HCT116 (cell line): ENCODE measurements around the gene IDI1. TPM values are rescaled to one million over a fixed set of nuclear protein-coding genes. Genes with fewer than 3 reads are reported as not detected.
A peak's percentile ranks its signal among the peaks of the same experiment; 100 is the strongest.

Source experiments
- ATAC-seq: fragments of 200-7000 bp; cut with Tn5 transposase; 2 replicates; pipeline ENCODE4 v1.9.1; 2020; ENCODE audit warnings: mild to moderate bottlenecking, moderate library complexity
- BruUV-seq: library from RNA; stranded (reverse); fragments of 400-500 nt; replicated peaks from 2 replicates; lab custom pipeline; 2021; lab: Mats Ljungman, UMichigan
- CTCF ChIA-PET: fragments of 300-600 bp; sonication (Branson Sonifier 250); formaldehyde crosslinking; loops from one replicate; lab custom pipeline; 2021; ENCODE audit warnings: antibody characterized with exemption; lab: Charles Lee
- POLR2A ChIA-PET: fragments of 300-600, 350-600 bp; sonication (Branson Sonifier 250); formaldehyde crosslinking; loops from one replicate; lab custom pipeline; 2021; ENCODE audit warnings: antibody characterized with exemption; lab: Charles Lee
- RAD21 ChIA-PET, 2 experiments: fragments of 300-600 bp; sonication (Branson Sonifier 250); formaldehyde crosslinking; loops; one replicate each; lab custom pipeline; 2023; ENCODE audit warnings: low total read pairs in 2 of 2; ENCODE audit not compliant: uncharacterized antibody in 2 of 2, unreplicated experiment in 2 of 2, low non-redundant PET in 1 of 2; lab: Charles Lee
- DNase-seq: peaks from one replicate; pipeline ENCODE4 v3.0.0-alpha.2; 2010; ENCODE audit warnings: low read depth, low spot score
- H2AFZ ChIP-seq: fragments of 200-600 bp; shearing (Covaris generic), sonication (generic); 2 replicates; pipeline ENCODE4 v1.6.1; 2017; ENCODE audit warnings: low read depth, mixed run types, mixed read lengths, antibody characterized with exemption, low read length; ENCODE audit not compliant: poor library complexity, severe bottlenecking
- H3K27ac ChIP-seq: 2 replicates; pipeline ENCODE4 v1.5.1; 2012; ENCODE audit warnings: low read depth, low read length
- H3K27me3 ChIP-seq: fragments of 200-600 bp; sonication (generic); 2 replicates; pipeline ENCODE4 v1.6.1; 2016; ENCODE audit warnings: mixed run types, low read length, mixed read lengths; ENCODE audit not compliant: insufficient read depth
- H3K36me3 ChIP-seq, 2 experiments: fragments of 200-500 bp in 1 of 2; fragments of 200-600 bp in 1 of 2; sonication (Bioruptor generic) in 1 of 2; sonication (generic) in 1 of 2; 2 replicates each; pipeline versions ENCODE4 v1.5.1 to v1.6.1; 2014 to 2016; ENCODE audit warnings: low read length in 2 of 2, inconsistent platforms in 1 of 2, mixed read lengths in 1 of 2, mixed run types in 1 of 2; ENCODE audit not compliant: insufficient read depth in 2 of 2, control insufficient read depth in 1 of 2
- H3K4me1 ChIP-seq, 2 experiments: fragments of 200-600 bp in 1 of 2; sonication (generic) in 1 of 2; 2 replicates each; pipeline versions ENCODE4 v1.5.1 to v1.6.1; 2012 to 2017; ENCODE audit warnings: low read length in 2 of 2, inconsistent platforms in 1 of 2, mild to moderate bottlenecking in 1 of 2, mixed read lengths in 1 of 2, mixed run types in 1 of 2, moderate library complexity in 1 of 2; ENCODE audit not compliant: insufficient read depth in 2 of 2, control insufficient read depth in 1 of 2
- H3K4me2 ChIP-seq: fragments of 200-600 bp; sonication (generic); 2 replicates; pipeline ENCODE4 v1.6.1; 2017; ENCODE audit warnings: mixed run types, low read length, mixed read lengths
- H3K4me3 ChIP-seq, 2 experiments: fragments of 200-600 bp in 1 of 2; sonication (generic) in 1 of 2; replicated peaks in 1 of 2; 2 replicates each; pipeline ENCODE4 v1.5.1; 2011 to 2016; ENCODE audit warnings: low read length in 2 of 2, control low read depth in 1 of 2, low read depth in 1 of 2, mild to moderate bottlenecking in 1 of 2, mixed read lengths in 1 of 2, mixed run types in 1 of 2
- H3K79me2 ChIP-seq: fragments of 200-600 bp; sonication (generic); 2 replicates; pipeline ENCODE4 v1.6.1; 2017; ENCODE audit warnings: mild to moderate bottlenecking, mixed run types, low read length, moderate library complexity, mixed read lengths; ENCODE audit not compliant: insufficient read depth
- H3K9ac ChIP-seq: fragments of 200-600 bp; sonication (generic); 2 replicates; pipeline ENCODE4 v1.6.1; 2016; ENCODE audit warnings: low read length, mixed read lengths
- H3K9me2 ChIP-seq: fragments of 200-600 bp; sonication (generic), shearing (Covaris generic); 2 replicates; pipeline ENCODE4 v1.6.1; 2017; ENCODE audit warnings: mixed run types, mild to moderate bottlenecking, moderate library complexity; ENCODE audit not compliant: insufficient read depth
- H3K9me3 ChIP-seq, 2 experiments: fragments of 200-500 bp in 1 of 2; fragments of 200-600 bp in 1 of 2; sonication (Bioruptor generic) in 1 of 2; sonication (generic) in 1 of 2; 2 replicates each; pipeline ENCODE4 v1.6.1; 2014 to 2017; ENCODE audit warnings: low read length in 2 of 2, mixed read lengths in 2 of 2, inconsistent platforms in 1 of 2, low read depth in 1 of 2, mild to moderate bottlenecking in 1 of 2, mixed run types in 1 of 2, moderate library complexity in 1 of 2; ENCODE audit not compliant: control insufficient read depth in 1 of 2, insufficient read depth in 1 of 2
- H4K20me1 ChIP-seq: fragments of 200-600 bp; sonication (generic), shearing (Covaris generic); 2 replicates; pipeline ENCODE4 v1.6.1; 2017; ENCODE audit warnings: mixed run types, mild to moderate bottlenecking, moderate library complexity; ENCODE audit not compliant: insufficient read depth
- ATF3 ChIP-seq: IDR thresholded peaks from 2 replicates; pipeline ENCODE4 v1.6.1; 2012
- CBX3 ChIP-seq: IDR thresholded peaks from 2 replicates; pipeline ENCODE4 v1.6.1; 2012; ENCODE audit warnings: low read depth
- CEBPB ChIP-seq: IDR thresholded peaks from 2 replicates; pipeline ENCODE4 v1.6.1; 2012; ENCODE audit warnings: low read depth
- ELF1 ChIP-seq: IDR thresholded peaks from 2 replicates; pipeline ENCODE4 v1.6.1; 2012; ENCODE audit warnings: low read depth, borderline replicate concordance
- EZH2 ChIP-seq: fragments of 200-600 bp; sonication (generic); IDR thresholded peaks from 2 replicates; pipeline ENCODE4 v1.6.1; 2017; ENCODE audit warnings: antibody characterized with exemption, mixed run types
- EZH2phosphoT487 ChIP-seq: fragments of 200-600 bp; IDR thresholded peaks from 2 replicates; pipeline ENCODE4 v1.6.1; 2018; ENCODE audit warnings: antibody characterized with exemption, borderline replicate concordance
- JUND ChIP-seq: IDR thresholded peaks from 2 replicates; pipeline ENCODE4 v1.6.1; 2012
- MAX ChIP-seq: IDR thresholded peaks from 2 replicates; pipeline ENCODE4 v1.6.1; 2012
- POLR2A ChIP-seq: IDR thresholded peaks from 2 replicates; pipeline ENCODE4 v1.7.0; 2011; ENCODE audit warnings: borderline replicate concordance; ENCODE audit not compliant: insufficient read depth, insufficient read length; ENCODE audit errors: extremely low read depth
- POLR2AphosphoS5 ChIP-seq: IDR thresholded peaks from 2 replicates; pipeline ENCODE4 v1.6.1; 2011; ENCODE audit warnings: mild to moderate bottlenecking, low read depth, low read length, moderate library complexity
- SIN3A ChIP-seq: IDR thresholded peaks from 2 replicates; pipeline ENCODE4 v1.6.1; 2012; ENCODE audit warnings: low read depth
- SP1 ChIP-seq: IDR thresholded peaks from 2 replicates; pipeline ENCODE4 v1.6.1; 2012; ENCODE audit warnings: low read depth
- SRF ChIP-seq: IDR thresholded peaks from 2 replicates; pipeline ENCODE4 v1.6.1; 2012; ENCODE audit warnings: low read depth
- TCF7L2 ChIP-seq: IDR thresholded peaks from 2 replicates; pipeline ENCODE4 v1.7.0; 2011; ENCODE audit warnings: borderline replicate concordance, inconsistent platforms; ENCODE audit not compliant: insufficient read depth, insufficient read length; ENCODE audit errors: extremely low read depth
- YY1 ChIP-seq: IDR thresholded peaks from 2 replicates; pipeline ENCODE4 v1.6.1; 2011; ENCODE audit warnings: low read length, low read depth, moderate library complexity, mild to moderate bottlenecking; ENCODE audit not compliant: insufficient replicate concordance; ENCODE audit errors: extremely low read depth
- ZBTB33 ChIP-seq: IDR thresholded peaks from 2 replicates; pipeline ENCODE4 v1.6.1; 2011; ENCODE audit warnings: mild to moderate bottlenecking, low read length, moderate library complexity; ENCODE audit not compliant: insufficient replicate concordance; ENCODE audit errors: extremely low read depth
- ZFX ChIP-seq: fragments of 450-650 bp; IDR thresholded peaks from 2 replicates; pipeline ENCODE4 v1.6.1; 2017
- ZNF274 ChIP-seq: fragments of 200-500 bp; sonication (Bioruptor generic); IDR thresholded peaks from 2 replicates; pipeline ENCODE4 v1.6.1; 2014; ENCODE audit warnings: mild to moderate bottlenecking, low read depth, low read length, inconsistent platforms
- intact Hi-C: fragments of 100-400 bp; cut with micrococcal nuclease; formaldehyde crosslinking; loops from 2 replicates; pipeline ENCODE4 v1.10.0; 2022
- total RNA-seq: library from RNA; stranded (reverse); gene quantifications from one replicate; pipeline ENCODE4 v1.2.1, GENCODE V29; 2021; ENCODE audit not compliant: unreplicated experiment

Gene IDI1
- total RNA-seq, 1 experiment from 2014 or later, result 37.8 TPM

GRCh38 chr10:1020958-1021357 lies 28.0 kb downstream of the IDI1 start:
- RAD21 ChIA-PET, result no interaction called here
- Histone ChIP-seq H3K4me2 (no peak overlapping the region), H3K4me3 (no peak overlapping the region), H3K27ac (no peak overlapping the region), H3K9me3 (no peaks in the 10 kb centered on the region), H3K9ac (no peak overlapping the region), H3K4me1 (no peaks in the 10 kb centered on the region), H3K9me2 (no peaks in the 10 kb centered on the region), H3K79me2 (peaks cover 4% of the 10 kb centered on the region; the same call in 1 of the 2 replicates), H3K27me3 (no peaks in the 10 kb centered on the region), H3K36me3 (peaks cover 22 to 32% of the 10 kb centered on the region in 2 experiments), H4K20me1 (no peaks in the 10 kb centered on the region), H2AFZ (no peak overlapping the region)
- BruUV-seq, result no TSS peak
- ATAC-seq, result peak; percentile 8; the same call in 1 of the 2 replicates
- intact Hi-C loops, result no loop called here
- no peak for TF ChIP-seq EZH2
- no peak for TF ChIP-seq SP1
- no peak for TF ChIP-seq CEBPB
- TF ChIP-seq YY1, result no peak
- TF ChIP-seq MAX, result no peak
- no peak for TF ChIP-seq ZFX
- no peak for TF ChIP-seq ZNF274
- no peak for TF ChIP-seq EZH2phosphoT487
- TF ChIP-seq POLR2A, result no peak
- TF ChIP-seq SIN3A, result no peak
- POLR2A ChIA-PET, result no interaction called here
- CTCF ChIA-PET, result no interaction called here
- DNase-seq, result no peak

- Histone ChIP-seq H2AFZ (no peak overlapping the region), H3K4me3 (no peak overlapping the region), H3K9ac (no peak overlapping the region), H3K79me2 (peaks cover 5% of the 10 kb centered on the region; the same call in 1 of the 2 replicates), H3K27ac (no peak overlapping the region), H3K27me3 (no peaks in the 10 kb centered on the region), H3K4me1 (no peaks in the 10 kb centered on the region), H3K4me2 (no peak overlapping the region), H3K9me2 (no peaks in the 10 kb centered on the region), H3K9me3 (no peaks in the 10 kb centered on the region), H3K36me3 (peaks cover 26 to 36% of the 10 kb centered on the region in 2 experiments), H4K20me1 (no peaks in the 10 kb centered on the region)
- ChIA-PET POLR2A (no interaction called here), CTCF (no interaction called here), RAD21 (no interaction called here)
- TF ChIP-seq TCF7L2 (no peak), YY1 (no peak), EZH2phosphoT487 (no peak), ZBTB33 (no peak), ELF1 (no peak), SIN3A (no peak), JUND (no peak), ZNF274 (no peak), EZH2 (no peak), POLR2A (no peak), CEBPB (no peak), SRF (no peak), CBX3 (no peak), ATF3 (no peak), POLR2AphosphoS5 (no peak)
- DNase-seq (no peak), ATAC-seq (peak; percentile 39; the same call in 1 of the 2 replicates)
- no TSS peak for BruUV-seq
- intact Hi-C loops, result no loop called here
These were observed 28.5 kb downstream of the IDI1 start for GRCh38 chr10:1020460-1020859.
